Neural crest cell (in vitro differentiated cells): ENCODE measurements around the gene RTP3. TPM values are rescaled to one million over a fixed set of nuclear protein-coding genes. Genes with fewer than 3 reads are reported as not detected.

Experiments
- DNase-seq: peaks from one replicate; pipeline ENCODE4 v3.0.0; 2021; ENCODE audit warnings: low read depth, mixed read lengths, low spot score
- H3K27ac Mint-ChIP-seq: one replicate; pipeline ENCODE4 v1.8.0; 2021; ENCODE audit warnings: mild to moderate bottlenecking, mixed read lengths; ENCODE audit not compliant: unreplicated experiment
- H3K27me3 Mint-ChIP-seq: 2 replicates; pipeline ENCODE4 v1.8.0; 2021; ENCODE audit warnings: low read depth, mild to moderate bottlenecking, mixed read lengths
- H3K36me3 Mint-ChIP-seq: 2 replicates; pipeline ENCODE4 v1.8.0; 2021; ENCODE audit warnings: low read depth, mild to moderate bottlenecking, mixed read lengths
- H3K4me1 Mint-ChIP-seq: 2 replicates; pipeline ENCODE4 v1.8.0; 2021; ENCODE audit warnings: mixed read lengths
- H3K4me3 Mint-ChIP-seq: one replicate; pipeline ENCODE4 v1.8.0; 2021; ENCODE audit warnings: mild to moderate bottlenecking, mixed read lengths
- H3K9me3 Mint-ChIP-seq: 2 replicates; pipeline ENCODE4 v1.8.0; 2021; ENCODE audit warnings: mixed read lengths
- CTCF ChIP-seq: fragments of 200-600 bp; sonication (generic); conservative IDR thresholded peaks from 2 replicates; pipeline ENCODE4 v1.5.0; 2021; ENCODE audit warnings: antibody characterized with exemption, mild to moderate bottlenecking
- total RNA-seq: library from RNA; stranded (reverse); gene quantifications from 2 replicates; pipeline ENCODE4 v1.2.1, GENCODE V29; 2021

RTP3 gene
- total RNA-seq, 1 donor from 2014 or later, result not detected

- Mint-ChIP-seq H3K27ac (peak overlapping the region; percentile 5), H3K27me3 (peaks cover 16% of the 10 kb centered on the region), H3K4me1 (peaks cover 32% of the 10 kb centered on the region), H3K4me3 (no peak overlapping the region), H3K36me3 (peaks cover 5% of the 10 kb centered on the region), H3K9me3 (peaks cover 20% of the 10 kb centered on the region)
- TF ChIP-seq CTCF, result no peak
- DNase-seq, result no peak
These were observed 20.0 kb upstream of the RTP3 start for GRCh38 chr3:46477756-46478155.

GRCh38 chr3:46478341-46478740, 19.4 kb upstream of the RTP3 start:
- no peak for TF ChIP-seq CTCF
- Mint-ChIP-seq H3K27me3 (peaks cover 11% of the 10 kb centered on the region), H3K4me1 (peaks cover 32% of the 10 kb centered on the region), H3K9me3 (peaks cover 20% of the 10 kb centered on the region), H3K4me3 (no peak overlapping the region), H3K27ac (no peak overlapping the region), H3K36me3 (peaks cover 5% of the 10 kb centered on the region)
- DNase-seq, result no peak

- TF ChIP-seq CTCF, result no peak
- no peak for DNase-seq
- H3K27me3 Mint-ChIP-seq, result peaks cover 11% of the 10 kb centered on the region
- no peak overlapping the region for H3K27ac Mint-ChIP-seq
- H3K4me1 Mint-ChIP-seq, result peaks cover 32% of the 10 kb centered on the region
- H3K36me3 Mint-ChIP-seq, result peaks cover 5% of the 10 kb centered on the region
- H3K4me3 Mint-ChIP-seq, result no peak overlapping the region
- peaks cover 16% of the 10 kb centered on the region for H3K9me3 Mint-ChIP-seq
These were observed 18.8 kb upstream of the RTP3 start for GRCh38 chr3:46479021-46479420.

GRCh38 chr3:46479696-46480095, 18.1 kb upstream of the RTP3 start:
- Mint-ChIP-seq H3K27me3 (peaks cover 11% of the 10 kb centered on the region), H3K9me3 (peaks cover 12% of the 10 kb centered on the region), H3K4me3 (no peak overlapping the region), H3K27ac (no peak overlapping the region), H3K4me1 (peaks cover 32% of the 10 kb centered on the region), H3K36me3 (peaks cover 5% of the 10 kb centered on the region)
- DNase-seq, result no peak
- no peak for TF ChIP-seq CTCF

- peaks cover 6% of the 10 kb centered on the region for H3K27me3 Mint-ChIP-seq
- H3K4me3 Mint-ChIP-seq, result no peak overlapping the region
- H3K36me3 Mint-ChIP-seq, result no peaks in the 10 kb centered on the region
- TF ChIP-seq CTCF, result no peak
- H3K9me3 Mint-ChIP-seq, result peaks cover 3% of the 10 kb centered on the region
- peaks cover 34% of the 10 kb centered on the region for H3K4me1 Mint-ChIP-seq
- H3K27ac Mint-ChIP-seq, result peak overlapping the region; percentile 59
- DNase-seq, result no peak
These were observed 17.1 kb upstream of the RTP3 start for GRCh38 chr3:46480491-46481195.
